ENCODE measurements around the gene KCNQ1. TPM values are rescaled to one million over a fixed set of nuclear protein-coding genes. Genes with fewer than 3 reads are reported as not detected.

Gene KCNQ1
- total RNA-seq, 2 donors from 2014 or later = 51.4 to 55.8 TPM

- no peak for TF ChIP-seq CTCF (IDR thresholded peaks at IDR 0.05)
- Histone ChIP-seq H3K36me3 (no peaks in the 10 kb centered on the region), H3K27me3 (no peaks in the 10 kb centered on the region), H3K9me3 (no peaks in the 10 kb centered on the region), H3K4me3 (no peak overlapping the region), H3K4me1 (no peaks in the 10 kb centered on the region), H3K27ac (no peak overlapping the region), H3K9ac (ENCODE audit: low read depth in 2 of 2, low read length in 2 of 2) (no peak overlapping the region)
- DNase-seq = no peak
- intact Hi-C loops (cut with DNase I) = no loop called here
These were observed 391.7 kb downstream of the KCNQ1 start for GRCh38 chr11:2836315-2837095.

GRCh38 chr11:2837096-2837601, 392.3 kb downstream of the KCNQ1 start:
- H3K9ac ChIP-seq (ENCODE audit: low read depth in 2 of 2, low read length in 2 of 2) = no peak overlapping the region
- no peaks in the 10 kb centered on the region for H3K9me3 ChIP-seq
- H3K36me3 ChIP-seq = no peaks in the 10 kb centered on the region
- H3K27ac ChIP-seq = no peak overlapping the region
- DNase-seq = peak; percentile 74
- intact Hi-C loops (cut with DNase I) = no loop called here
- no peak overlapping the region for H3K4me3 ChIP-seq
- no peaks in the 10 kb centered on the region for H3K4me1 ChIP-seq
- TF ChIP-seq CTCF (IDR thresholded peaks at IDR 0.05) = no peak
- no peaks in the 10 kb centered on the region for H3K27me3 ChIP-seq

GRCh38 chr11:2837651-2838050, 392.8 kb downstream of the KCNQ1 start:
- no peaks in the 10 kb centered on the region for H3K9me3 ChIP-seq
- intact Hi-C loops (cut with DNase I) = no loop called here
- H3K4me1 ChIP-seq = no peaks in the 10 kb centered on the region
- TF ChIP-seq CTCF (IDR thresholded peaks at IDR 0.05) = no peak
- H3K27me3 ChIP-seq = no peaks in the 10 kb centered on the region
- no peak overlapping the region for H3K27ac ChIP-seq
- H3K36me3 ChIP-seq = no peaks in the 10 kb centered on the region
- DNase-seq = no peak
- H3K4me3 ChIP-seq = no peak overlapping the region
- no peak overlapping the region for H3K9ac ChIP-seq (ENCODE audit: low read depth in 2 of 2, low read length in 2 of 2)

GRCh38 chr11:2838091-2838490, 393.3 kb downstream of the KCNQ1 start:
- no peak for TF ChIP-seq CTCF (IDR thresholded peaks at IDR 0.05)
- intact Hi-C loops (cut with DNase I) = no loop called here
- no peak overlapping the region for H3K4me3 ChIP-seq
- no peaks in the 10 kb centered on the region for H3K27me3 ChIP-seq
- no peaks in the 10 kb centered on the region for H3K36me3 ChIP-seq
- no peak overlapping the region for H3K9ac ChIP-seq (ENCODE audit: low read depth in 2 of 2, low read length in 2 of 2)
- no peaks in the 10 kb centered on the region for H3K9me3 ChIP-seq
- DNase-seq = no peak
- H3K27ac ChIP-seq = no peak overlapping the region
- H3K4me1 ChIP-seq = no peaks in the 10 kb centered on the region

GRCh38 chr11:2838676-2839294, 394.0 kb downstream of the KCNQ1 start:
- no peak overlapping the region for H3K27ac ChIP-seq
- H3K9me3 ChIP-seq = no peaks in the 10 kb centered on the region
- intact Hi-C loops (cut with DNase I) = no loop called here
- H3K27me3 ChIP-seq = no peaks in the 10 kb centered on the region
- no peak for TF ChIP-seq CTCF (IDR thresholded peaks at IDR 0.05)
- no peak for DNase-seq
- no peak overlapping the region for H3K9ac ChIP-seq (ENCODE audit: low read depth in 2 of 2, low read length in 2 of 2)
- H3K4me3 ChIP-seq = no peak overlapping the region
- no peaks in the 10 kb centered on the region for H3K4me1 ChIP-seq
- H3K36me3 ChIP-seq = no peaks in the 10 kb centered on the region
